GM12878 (cell line): Measurements from ENCODE around the gene RPL5. TPM values are rescaled to one million over a fixed set of nuclear protein-coding genes. Genes with fewer than 3 reads are reported as not detected.

Source experiments
- CBFB ChIP-seq: IDR thresholded peaks from 2 replicates; pipeline ENCODE4 v1.6.1; 2016; ENCODE audit warnings: antibody characterized with exemption, low read depth
- ETV6 ChIP-seq, 2 experiments: fragments of 450-650 bp in 1 of 2; IDR thresholded peaks in 1 of 2; conservative IDR thresholded peaks in 1 of 2; 2 replicates each; pipeline ENCODE4 v1.6.1; 2014; ENCODE audit warnings: antibody characterized with exemption in 1 of 2, borderline replicate concordance in 1 of 2, low read depth in 1 of 2, mild to moderate bottlenecking in 1 of 2, moderate library complexity in 1 of 2
- KLF5 ChIP-seq: fragments of 450-650 bp; IDR thresholded peaks from 2 replicates; pipeline ENCODE4 v1.6.1; 2014; ENCODE audit warnings: mild to moderate bottlenecking; ENCODE audit not compliant: partially characterized antibody
- MXI1 ChIP-seq: fragments of 150-350 bp; IDR thresholded peaks from 2 replicates; pipeline ENCODE4 v1.6.1; 2011; ENCODE audit warnings: low read depth, mild to moderate bottlenecking, inconsistent platforms, low read length, improper control_type of control experiment
- NR2C1 ChIP-seq: fragments of 450-650 bp; IDR thresholded peaks from 2 replicates; pipeline ENCODE4 v1.6.1; 2017; ENCODE audit warnings: antibody characterized with exemption, mild to moderate bottlenecking, moderate library complexity
- POLR2AphosphoS5 ChIP-seq: IDR thresholded peaks from 2 replicates; pipeline ENCODE4 v1.6.1; 2011; ENCODE audit warnings: mild to moderate bottlenecking, low read length, inconsistent platforms
- POU2F2 ChIP-seq: IDR thresholded peaks from 3 replicates; pipeline ENCODE4 v1.6.1; 2011; ENCODE audit warnings: low read depth, mild to moderate bottlenecking, low read length, borderline replicate concordance
- RELA ChIP-seq: fragments of 450-650 bp; IDR thresholded peaks from 2 replicates; pipeline ENCODE4 v1.8.0; 2014; ENCODE audit warnings: borderline replicate concordance; ENCODE audit not compliant: partially characterized antibody
- SMAD5 ChIP-seq: IDR thresholded peaks from 2 replicates; pipeline ENCODE4 v1.6.1; 2016; ENCODE audit warnings: antibody characterized with exemption, low read depth
- SMARCA5 ChIP-seq: fragments of 450-650 bp; IDR thresholded peaks from 2 replicates; pipeline ENCODE4 v1.6.1; 2017; ENCODE audit warnings: mild to moderate bottlenecking
- SRF ChIP-seq, 2 experiments: IDR thresholded peaks; 2 replicates each; pipeline ENCODE4 v1.6.1; 2011; ENCODE audit warnings: low read depth in 2 of 2, low read length in 2 of 2, mild to moderate bottlenecking in 1 of 2, moderate library complexity in 1 of 2
- SUZ12 ChIP-seq: fragments of 200-600 bp; sonication (generic); IDR thresholded peaks from one replicate; pipeline ENCODE4 v1.6.1; 2018; ENCODE audit warnings: antibody characterized with exemption, mild to moderate bottlenecking; ENCODE audit not compliant: unreplicated experiment
- ZNF24 ChIP-seq: fragments of 450-650 bp; IDR thresholded peaks from 2 replicates; pipeline ENCODE4 v1.6.1; 2017; ENCODE audit warnings: antibody characterized with exemption, mild to moderate bottlenecking
- ZNF622 ChIP-seq: fragments of 450-650 bp; IDR thresholded peaks from 2 replicates; pipeline ENCODE4 v1.6.1; 2017; ENCODE audit warnings: mild to moderate bottlenecking, inconsistent platforms
- ZZZ3 ChIP-seq: IDR thresholded peaks from 2 replicates; pipeline ENCODE4 v1.6.1; 2011; ENCODE audit warnings: low read depth; ENCODE audit not compliant: control insufficient read depth, insufficient read length
- polyA plus RNA-seq, 11 experiments: library from polyadenylated mRNA; depleted of rRNA in 4 of 11; unstranded in 6 of 11; stranded (reverse) in 5 of 11; fragments of >200 nt; fragmentation: Nextera tagmentation in 4 of 11; fragmentation: Illumina TruSeq in 1 of 11; extraction: Ambion mirVana in 4 of 11; extraction: Trizol in 1 of 11; gene quantifications; 1 replicate in 1 of 11; 2 replicates in 10 of 11; pipeline versions ENCODE4 v1.2.1 to v1.2.3, GENCODE V29; 2011 to 2016; ENCODE audit warnings: inconsistent platforms in 2 of 11, missing spikeins in 2 of 11, low read depth in 1 of 11
- total RNA-seq, 4 experiments: library from RNA; depleted of rRNA in 3 of 4; stranded (reverse); fragments of >200 nt in 3 of 4; fragmentation: Illumina TruSeq in 1 of 4; extraction: Trizol in 1 of 4; gene quantifications; 2 replicates each; pipeline versions ENCODE4 v1.2.1 to v1.2.3, GENCODE V29; 2013 to 2021
- TF ChIP-seq, protein P1 (sequence below): fragments of 450-650 bp; IDR thresholded peaks from 2 replicates; pipeline ENCODE4 v1.6.1; 2018; ENCODE audit warnings: borderline replicate concordance, mild to moderate bottlenecking; ENCODE audit not compliant: partially characterized antibody
- TF ChIP-seq, protein P2 (sequence below): fragments of 450-650 bp; IDR thresholded peaks from 2 replicates; pipeline ENCODE4 v1.6.1; 2017; ENCODE audit warnings: borderline replicate concordance
- TF ChIP-seq, protein P3 (sequence below): IDR thresholded peaks from 2 replicates; pipeline ENCODE4 v1.6.1; 2011; ENCODE audit warnings: low read depth, mild to moderate bottlenecking, low read length, moderate library complexity, borderline replicate concordance; ENCODE audit errors: extremely low read depth
- TF ChIP-seq, protein P4 (sequence below): fragments of 450-650 bp; formaldehyde crosslinking; IDR thresholded peaks from 2 replicates; pipeline ENCODE4 v1.4.0; 2020; ENCODE audit warnings: mild to moderate bottlenecking, moderate library complexity
- TF ChIP-seq, protein P5 (sequence below): IDR thresholded peaks from 2 replicates; pipeline ENCODE4 v1.6.1; 2011; ENCODE audit warnings: borderline replicate concordance, low read depth, mild to moderate bottlenecking, moderate library complexity, mixed read lengths, low read length; ENCODE audit not compliant: insufficient read depth; ENCODE audit errors: extremely low read length

The RPL5 gene
- total and polyA plus RNA-seq, 10 of the 15 experiments (the other 5 are each of a cell fraction or from before 2014, with no cell fraction given), result 1,685 to 6,047 (median 2,601) TPM

DNA sequence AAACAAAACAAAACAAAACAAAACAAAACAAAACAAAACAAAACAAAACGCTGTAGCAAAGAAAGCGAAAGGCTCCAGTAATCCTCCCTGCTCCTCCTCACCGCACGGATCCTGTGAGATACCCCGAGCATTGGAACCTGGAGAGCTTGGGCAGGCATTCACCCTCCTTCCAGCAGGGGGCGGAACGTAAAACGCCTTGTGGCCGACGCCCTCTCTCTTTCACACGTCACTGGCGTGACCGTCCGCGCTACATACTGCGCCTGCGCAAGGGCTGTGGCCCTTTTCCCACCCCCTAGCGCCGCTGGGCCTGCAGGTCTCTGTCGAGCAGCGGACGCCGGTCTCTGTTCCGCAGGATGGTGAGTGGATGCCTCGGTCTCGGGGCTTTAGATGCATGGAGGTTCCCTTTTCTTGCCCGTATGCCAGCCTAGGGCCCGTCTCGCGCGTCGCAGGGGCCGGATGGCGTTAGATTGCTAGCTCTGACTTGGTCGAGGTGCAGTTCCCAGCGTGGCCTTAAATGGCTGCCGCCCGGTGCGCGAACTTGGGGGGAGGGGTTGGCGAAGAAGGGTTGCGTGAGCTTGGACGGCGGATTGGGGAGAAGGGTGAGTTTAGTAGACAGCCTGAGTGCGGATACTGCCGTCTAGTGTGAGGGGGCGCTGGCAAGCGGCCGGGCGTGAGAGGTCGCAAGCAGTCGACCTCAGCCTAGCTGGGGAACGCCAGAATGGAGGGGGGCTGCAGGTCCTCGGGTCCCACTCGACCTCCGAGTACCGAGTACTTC, at the start of gene RPL5 (continued):
- TF ChIP-seq, protein P1, sequence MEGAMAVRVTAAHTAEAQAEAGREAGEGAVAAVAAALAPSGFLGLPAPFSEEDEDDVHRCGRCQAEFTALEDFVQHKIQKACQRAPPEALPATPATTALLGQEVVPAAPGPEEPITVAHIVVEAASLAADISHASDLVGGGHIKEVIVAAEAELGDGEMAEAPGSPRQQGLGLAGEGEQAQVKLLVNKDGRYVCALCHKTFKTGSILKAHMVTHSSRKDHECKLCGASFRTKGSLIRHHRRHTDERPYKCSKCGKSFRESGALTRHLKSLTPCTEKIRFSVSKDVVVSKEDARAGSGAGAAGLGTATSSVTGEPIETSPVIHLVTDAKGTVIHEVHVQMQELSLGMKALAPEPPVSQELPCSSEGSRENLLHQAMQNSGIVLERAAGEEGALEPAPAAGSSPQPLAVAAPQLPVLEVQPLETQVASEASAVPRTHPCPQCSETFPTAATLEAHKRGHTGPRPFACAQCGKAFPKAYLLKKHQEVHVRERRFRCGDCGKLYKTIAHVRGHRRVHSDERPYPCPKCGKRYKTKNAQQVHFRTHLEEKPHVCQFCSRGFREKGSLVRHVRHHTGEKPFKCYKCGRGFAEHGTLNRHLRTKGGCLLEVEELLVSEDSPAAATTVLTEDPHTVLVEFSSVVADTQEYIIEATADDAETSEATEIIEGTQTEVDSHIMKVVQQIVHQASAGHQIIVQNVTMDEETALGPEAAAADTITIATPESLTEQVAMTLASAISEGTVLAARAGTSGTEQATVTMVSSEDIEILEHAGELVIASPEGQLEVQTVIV, result peak; percentile 62
- TF ChIP-seq SMAD5 (peak; percentile 99), RELA (peak; percentile 75), SRF (IDR thresholded peaks at IDR 0.05; ENCODE audit: low read depth in 2 of 2, low read length in 2 of 2) (peak; percentile 51 to 71; a peak in 2 of 4 replicates), ZNF622 (no peak), ETV6 (conservative IDR thresholded peaks at IDR 0.05 in 1 of 2, IDR thresholded peaks at IDR 0.05 in 1 of 2; ENCODE audit: borderline replicate concordance in 1 of 2, low read depth in 1 of 2) (peak in 1 of 2 experiments; percentile 6; a peak in 1 of 4 replicates), KLF5 (peak; percentile 94), CBFB (peak; percentile 98), ZZZ3 (peak; percentile 68), NR2C1 (peak; percentile 7; the same call in 1 of the 2 replicates), ZNF24 (no peak; the same call in none of the 2 replicates), POLR2AphosphoS5 (peak; percentile 100), SUZ12 (no peak), SMARCA5 (peak; percentile 94), POU2F2 (peak; percentile 94), MXI1 (peak; percentile 97)
- TF ChIP-seq, protein P2, sequence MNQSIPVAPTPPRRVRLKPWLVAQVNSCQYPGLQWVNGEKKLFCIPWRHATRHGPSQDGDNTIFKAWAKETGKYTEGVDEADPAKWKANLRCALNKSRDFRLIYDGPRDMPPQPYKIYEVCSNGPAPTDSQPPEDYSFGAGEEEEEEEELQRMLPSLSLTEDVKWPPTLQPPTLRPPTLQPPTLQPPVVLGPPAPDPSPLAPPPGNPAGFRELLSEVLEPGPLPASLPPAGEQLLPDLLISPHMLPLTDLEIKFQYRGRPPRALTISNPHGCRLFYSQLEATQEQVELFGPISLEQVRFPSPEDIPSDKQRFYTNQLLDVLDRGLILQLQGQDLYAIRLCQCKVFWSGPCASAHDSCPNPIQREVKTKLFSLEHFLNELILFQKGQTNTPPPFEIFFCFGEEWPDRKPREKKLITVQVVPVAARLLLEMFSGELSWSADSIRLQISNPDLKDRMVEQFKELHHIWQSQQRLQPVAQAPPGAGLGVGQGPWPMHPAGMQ, result no peak
- TF ChIP-seq, protein P3, sequence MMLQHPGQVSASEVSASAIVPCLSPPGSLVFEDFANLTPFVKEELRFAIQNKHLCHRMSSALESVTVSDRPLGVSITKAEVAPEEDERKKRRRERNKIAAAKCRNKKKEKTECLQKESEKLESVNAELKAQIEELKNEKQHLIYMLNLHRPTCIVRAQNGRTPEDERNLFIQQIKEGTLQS, result no peak
- TF ChIP-seq, protein P4, sequence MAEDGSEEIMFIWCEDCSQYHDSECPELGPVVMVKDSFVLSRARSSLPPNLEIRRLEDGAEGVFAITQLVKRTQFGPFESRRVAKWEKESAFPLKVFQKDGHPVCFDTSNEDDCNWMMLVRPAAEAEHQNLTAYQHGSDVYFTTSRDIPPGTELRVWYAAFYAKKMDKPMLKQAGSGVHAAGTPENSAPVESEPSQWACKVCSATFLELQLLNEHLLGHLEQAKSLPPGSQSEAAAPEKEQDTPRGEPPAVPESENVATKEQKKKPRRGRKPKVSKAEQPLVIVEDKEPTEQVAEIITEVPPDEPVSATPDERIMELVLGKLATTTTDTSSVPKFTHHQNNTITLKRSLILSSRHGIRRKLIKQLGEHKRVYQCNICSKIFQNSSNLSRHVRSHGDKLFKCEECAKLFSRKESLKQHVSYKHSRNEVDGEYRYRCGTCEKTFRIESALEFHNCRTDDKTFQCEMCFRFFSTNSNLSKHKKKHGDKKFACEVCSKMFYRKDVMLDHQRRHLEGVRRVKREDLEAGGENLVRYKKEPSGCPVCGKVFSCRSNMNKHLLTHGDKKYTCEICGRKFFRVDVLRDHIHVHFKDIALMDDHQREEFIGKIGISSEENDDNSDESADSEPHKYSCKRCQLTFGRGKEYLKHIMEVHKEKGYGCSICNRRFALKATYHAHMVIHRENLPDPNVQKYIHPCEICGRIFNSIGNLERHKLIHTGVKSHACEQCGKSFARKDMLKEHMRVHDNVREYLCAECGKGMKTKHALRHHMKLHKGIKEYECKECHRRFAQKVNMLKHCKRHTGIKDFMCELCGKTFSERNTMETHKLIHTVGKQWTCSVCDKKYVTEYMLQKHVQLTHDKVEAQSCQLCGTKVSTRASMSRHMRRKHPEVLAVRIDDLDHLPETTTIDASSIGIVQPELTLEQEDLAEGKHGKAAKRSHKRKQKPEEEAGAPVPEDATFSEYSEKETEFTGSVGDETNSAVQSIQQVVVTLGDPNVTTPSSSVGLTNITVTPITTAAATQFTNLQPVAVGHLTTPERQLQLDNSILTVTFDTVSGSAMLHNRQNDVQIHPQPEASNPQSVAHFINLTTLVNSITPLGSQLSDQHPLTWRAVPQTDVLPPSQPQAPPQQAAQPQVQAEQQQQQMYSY (CRISPR knock-in tag), result no peak
- TF ChIP-seq, protein P5, sequence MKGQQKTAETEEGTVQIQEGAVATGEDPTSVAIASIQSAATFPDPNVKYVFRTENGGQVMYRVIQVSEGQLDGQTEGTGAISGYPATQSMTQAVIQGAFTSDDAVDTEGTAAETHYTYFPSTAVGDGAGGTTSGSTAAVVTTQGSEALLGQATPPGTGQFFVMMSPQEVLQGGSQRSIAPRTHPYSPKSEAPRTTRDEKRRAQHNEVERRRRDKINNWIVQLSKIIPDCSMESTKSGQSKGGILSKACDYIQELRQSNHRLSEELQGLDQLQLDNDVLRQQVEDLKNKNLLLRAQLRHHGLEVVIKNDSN, result no peak
